ENCODE measurements around the gene STARD5. TPM values are rescaled to one million over a fixed set of nuclear protein-coding genes. Genes with fewer than 3 reads are reported as not detected.

STARD5 gene
- total RNA-seq, 4 donors from 2014 or later = 4.9 to 7.1 (median 6.1) TPM

- Histone ChIP-seq H3K9me3 (no peaks in the 10 kb centered on the region), H3K27me3 (no peaks in the 10 kb centered on the region), H3K4me3 (no peak overlapping the region), H3K36me3 (no peaks in the 10 kb centered on the region), H3K4me1 (peaks cover 0 to 8% (median 0%) of the 10 kb centered on the region in 4 donors), H3K27ac (no peak overlapping the region)
- TF ChIP-seq EP300 (IDR thresholded peaks at IDR 0.05) (no peak), CTCF (IDR thresholded peaks at IDR 0.05) (no peak), POLR2A (IDR thresholded peaks at IDR 0.05) (no peak)
- DNase-seq (ENCODE audit: low spot score in 2 of 2) = no peak
- 49 to 50% methylated on average over 3 of the region's 3 CpGs for WGBS, 2 donors
Observed at GRCh38 chr15:81363276-81363675, 39.3 kb upstream of the STARD5 start.

GRCh38 chr15:81362790-81363189 is 38.8 kb upstream of the STARD5 start:
- H3K9me3 ChIP-seq = no peaks in the 10 kb centered on the region
- no peak for DNase-seq (ENCODE audit: low spot score in 2 of 2)
- no peaks in the 10 kb centered on the region for H3K36me3 ChIP-seq
- H3K4me3 ChIP-seq = no peak overlapping the region
- TF ChIP-seq EP300 (IDR thresholded peaks at IDR 0.05) (no peak), CTCF (IDR thresholded peaks at IDR 0.05) (no peak), POLR2A (IDR thresholded peaks at IDR 0.05) (no peak)
- H3K4me1 ChIP-seq = peaks cover 0 to 8% (median 0%) of the 10 kb centered on the region in 4 donors
- no peak overlapping the region for H3K27ac ChIP-seq
- 83 to 95% methylated on average over 11 of the region's 11 CpGs for WGBS, 2 donors
- H3K27me3 ChIP-seq = no peaks in the 10 kb centered on the region

GRCh38 chr15:81361891-81362290 is 38.0 kb upstream of the STARD5 start:
- Histone ChIP-seq H3K4me1 (peaks cover 0 to 8% (median 0%) of the 10 kb centered on the region in 4 donors), H3K27me3 (no peaks in the 10 kb centered on the region), H3K27ac (no peak overlapping the region), H3K36me3 (no peaks in the 10 kb centered on the region), H3K9me3 (no peaks in the 10 kb centered on the region), H3K4me3 (no peak overlapping the region)
- TF ChIP-seq CTCF (IDR thresholded peaks at IDR 0.05) (no peak), EP300 (IDR thresholded peaks at IDR 0.05) (no peak), POLR2A (IDR thresholded peaks at IDR 0.05) (no peak)
- 88 to 93% methylated on average over 7 of the region's 7 CpGs for WGBS, 2 donors
- DNase-seq (ENCODE audit: low spot score in 2 of 2) = no peak

GRCh38 chr15:81360491-81360890 is 36.5 kb upstream of the STARD5 start:
- Histone ChIP-seq H3K36me3 (no peaks in the 10 kb centered on the region), H3K4me3 (no peak overlapping the region), H3K9me3 (no peaks in the 10 kb centered on the region), H3K4me1 (peaks cover 0 to 8% (median 0%) of the 10 kb centered on the region in 4 donors), H3K27me3 (no peaks in the 10 kb centered on the region), H3K27ac (no peak overlapping the region)
- TF ChIP-seq CTCF (IDR thresholded peaks at IDR 0.05) (no peak), EP300 (IDR thresholded peaks at IDR 0.05) (no peak), POLR2A (IDR thresholded peaks at IDR 0.05) (no peak)
- WGBS, 2 donors = 84 to 91% methylated on average over 5 of the region's 5 CpGs
- DNase-seq (ENCODE audit: low spot score in 2 of 2) = no peak

GRCh38 chr15:81358248-81358647 is 34.3 kb upstream of the STARD5 start:
- TF ChIP-seq CTCF (IDR thresholded peaks at IDR 0.05) (no peak), POLR2A (IDR thresholded peaks at IDR 0.05) (no peak), EP300 (IDR thresholded peaks at IDR 0.05) (no peak)
- Histone ChIP-seq H3K9me3 (no peaks in the 10 kb centered on the region), H3K27ac (no peak overlapping the region), H3K4me3 (no peak overlapping the region), H3K27me3 (no peaks in the 10 kb centered on the region), H3K4me1 (peaks cover 0 to 4% (median 0%) of the 10 kb centered on the region in 4 donors), H3K36me3 (no peaks in the 10 kb centered on the region)
- no peak for DNase-seq (ENCODE audit: low spot score in 2 of 2)
- WGBS, 2 donors = 90 to 91% methylated on average over 6 of the region's 6 CpGs

All from tibial nerve (tissue), 4 donors.